ENCODE measurements around the gene YWHAH. TPM values are rescaled to one million over a fixed set of nuclear protein-coding genes. Genes with fewer than 3 reads are reported as not detected.

Gene YWHAH
- polyA plus RNA-seq, 3 donors: 59.5 to 136 (median 132) TPM

DNA sequence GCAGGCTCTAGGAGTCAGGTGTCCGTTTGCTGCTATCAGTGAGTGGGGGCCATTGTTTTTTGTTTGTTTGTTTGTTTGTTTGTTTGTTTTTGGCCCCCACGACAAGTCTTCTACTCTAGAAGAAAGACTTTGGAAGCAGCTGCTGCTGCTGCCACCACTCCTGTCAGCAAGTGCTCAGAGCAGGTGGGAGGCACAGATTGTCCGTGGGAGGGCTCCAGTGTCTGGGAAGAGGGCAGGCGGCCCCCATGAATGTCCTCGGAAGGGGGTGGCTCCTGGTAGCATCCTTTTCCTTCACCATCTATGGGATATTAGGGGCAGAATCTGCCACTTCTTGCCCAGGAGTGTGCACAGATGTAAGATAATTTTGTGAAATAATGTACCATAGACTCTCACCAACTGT is 37.8 kb upstream of the YWHAH start:
- H3K27me3 ChIP-seq (ENCODE audit: control insufficient read depth in 2 of 2, insufficient read depth in 2 of 2, low read length in 2 of 2): no peaks in the 10 kb centered on the region
- H3K4me2 ChIP-seq (replicated peaks; ENCODE audit: extremely low read depth, low read length, poor library complexity, severe bottlenecking): no peak overlapping the region
- TF ChIP-seq, protein P1, sequence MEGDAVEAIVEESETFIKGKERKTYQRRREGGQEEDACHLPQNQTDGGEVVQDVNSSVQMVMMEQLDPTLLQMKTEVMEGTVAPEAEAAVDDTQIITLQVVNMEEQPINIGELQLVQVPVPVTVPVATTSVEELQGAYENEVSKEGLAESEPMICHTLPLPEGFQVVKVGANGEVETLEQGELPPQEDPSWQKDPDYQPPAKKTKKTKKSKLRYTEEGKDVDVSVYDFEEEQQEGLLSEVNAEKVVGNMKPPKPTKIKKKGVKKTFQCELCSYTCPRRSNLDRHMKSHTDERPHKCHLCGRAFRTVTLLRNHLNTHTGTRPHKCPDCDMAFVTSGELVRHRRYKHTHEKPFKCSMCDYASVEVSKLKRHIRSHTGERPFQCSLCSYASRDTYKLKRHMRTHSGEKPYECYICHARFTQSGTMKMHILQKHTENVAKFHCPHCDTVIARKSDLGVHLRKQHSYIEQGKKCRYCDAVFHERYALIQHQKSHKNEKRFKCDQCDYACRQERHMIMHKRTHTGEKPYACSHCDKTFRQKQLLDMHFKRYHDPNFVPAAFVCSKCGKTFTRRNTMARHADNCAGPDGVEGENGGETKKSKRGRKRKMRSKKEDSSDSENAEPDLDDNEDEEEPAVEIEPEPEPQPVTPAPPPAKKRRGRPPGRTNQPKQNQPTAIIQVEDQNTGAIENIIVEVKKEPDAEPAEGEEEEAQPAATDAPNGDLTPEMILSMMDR (IDR thresholded peaks at IDR 0.05): no peak
- no peaks in the 10 kb centered on the region for H3K9me3 ChIP-seq (replicated peaks in 1 of 2; ENCODE audit: control insufficient read depth in 1 of 2, insufficient read depth in 1 of 2, low read length in 2 of 2)
- Mint-ChIP-seq H3K27me3 (ENCODE audit: low read depth in 3 of 3) (peaks cover 0 to 2% (median 0%) of the 10 kb centered on the region in 3 donors), H3K9me3 (no peaks in the 10 kb centered on the region), H3K4me3 (no peak overlapping the region), H3K36me3 (peaks cover 59 to 88% of the 10 kb centered on the region in 2 donors), H3K27ac (no peak overlapping the region), H3K4me1 (peaks cover under 1% of the 10 kb centered on the region)
- no peaks in the 10 kb centered on the region for H3K79me2 ChIP-seq (ENCODE audit: insufficient read depth, low read length)
- H3K4me3 ChIP-seq (replicated peaks in 1 of 3; ENCODE audit: low read depth in 2 of 3, low read length in 3 of 3): no peak overlapping the region
- peaks cover 38 to 80% of the 10 kb centered on the region in 2 donors for H3K36me3 ChIP-seq (replicated peaks in 1 of 2; ENCODE audit: control insufficient read depth in 1 of 2, insufficient read depth in 2 of 2, low read length in 2 of 2)
- no peaks in the 10 kb centered on the region for H4K20me1 ChIP-seq (ENCODE audit: insufficient read depth, low read length)
- no peak overlapping the region for H3K27ac ChIP-seq (ENCODE audit: low read depth in 1 of 2, low read length in 2 of 2)
- intact Hi-C loops (cut with micrococcal nuclease): no loop called here
- WGBS (ENCODE audit: insufficient coverage): 100% methylated on average over 2 of the region's 5 CpGs
- H3K4me1 ChIP-seq (ENCODE audit: control insufficient read depth in 1 of 2, insufficient read depth in 2 of 2, low read length in 2 of 2): no peaks in the 10 kb centered on the region
- no peak overlapping the region for H2AFZ ChIP-seq (ENCODE audit: insufficient read depth, low read depth, low read length, poor library complexity, severe bottlenecking)
- DNase-seq: no peak
- H3K9ac ChIP-seq (ENCODE audit: insufficient read depth, low read length, poor library complexity, severe bottlenecking): no peak overlapping the region

DNA sequence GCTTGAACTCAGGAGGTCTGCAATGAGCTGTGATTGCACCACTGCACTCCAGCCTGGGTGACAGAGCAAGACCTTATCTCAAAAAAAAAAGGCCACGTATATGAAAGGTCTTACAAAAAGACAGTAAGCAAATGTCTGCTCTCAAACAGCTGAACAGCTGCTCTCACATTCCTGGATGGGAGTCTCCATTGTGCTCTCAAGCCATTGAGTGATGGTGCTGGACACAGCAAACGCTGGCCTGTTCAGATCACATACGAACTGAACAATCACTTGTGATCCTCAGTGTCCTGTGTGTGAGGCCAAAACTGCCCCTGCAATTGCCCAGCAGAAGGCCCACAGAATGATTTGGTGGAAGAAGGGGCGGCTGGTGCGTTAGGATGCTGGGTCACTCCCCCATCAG is 34.4 kb upstream of the YWHAH start:
- 100% methylated on average over 4 of the region's 5 CpGs for WGBS (ENCODE audit: insufficient coverage)
- TF ChIP-seq, protein P1 (IDR thresholded peaks at IDR 0.05): no peak
- Mint-ChIP-seq H3K36me3 (peaks cover 43 to 70% of the 10 kb centered on the region in 2 donors), H3K4me3 (no peak overlapping the region), H3K27me3 (ENCODE audit: low read depth in 3 of 3) (no peaks in the 10 kb centered on the region), H3K9me3 (no peaks in the 10 kb centered on the region), H3K4me1 (peaks cover 4% of the 10 kb centered on the region), H3K27ac (peak overlapping the region in 1 of 7 donors; percentile 59)
- H3K4me3 ChIP-seq (replicated peaks in 1 of 3; ENCODE audit: low read depth in 2 of 3, low read length in 3 of 3): no peak overlapping the region
- H3K27ac ChIP-seq (ENCODE audit: low read depth in 1 of 2, low read length in 2 of 2): no peak overlapping the region
- H3K27me3 ChIP-seq (ENCODE audit: control insufficient read depth in 2 of 2, insufficient read depth in 2 of 2, low read length in 2 of 2): no peaks in the 10 kb centered on the region
- H2AFZ ChIP-seq (ENCODE audit: insufficient read depth, low read depth, low read length, poor library complexity, severe bottlenecking): no peak overlapping the region
- peaks cover 21 to 52% of the 10 kb centered on the region in 2 donors for H3K36me3 ChIP-seq (replicated peaks in 1 of 2; ENCODE audit: control insufficient read depth in 1 of 2, insufficient read depth in 2 of 2, low read length in 2 of 2)
- no peaks in the 10 kb centered on the region for H4K20me1 ChIP-seq (ENCODE audit: insufficient read depth, low read length)
- H3K79me2 ChIP-seq (ENCODE audit: insufficient read depth, low read length): no peaks in the 10 kb centered on the region
- no peaks in the 10 kb centered on the region for H3K4me1 ChIP-seq (ENCODE audit: control insufficient read depth in 1 of 2, insufficient read depth in 2 of 2, low read length in 2 of 2)
- no peak overlapping the region for H3K9ac ChIP-seq (ENCODE audit: insufficient read depth, low read length, poor library complexity, severe bottlenecking)
- H3K4me2 ChIP-seq (replicated peaks; ENCODE audit: extremely low read depth, low read length, poor library complexity, severe bottlenecking): no peak overlapping the region
- DNase-seq: no peak
- intact Hi-C loops (cut with micrococcal nuclease): no loop called here
- no peaks in the 10 kb centered on the region for H3K9me3 ChIP-seq (replicated peaks in 1 of 2; ENCODE audit: control insufficient read depth in 1 of 2, insufficient read depth in 1 of 2, low read length in 2 of 2)

Data from CD14-positive monocyte (primary cell).